MG63 (cell line): ENCODE data around the gene NUCKS1. TPM values are rescaled to one million over a fixed set of nuclear protein-coding genes. Genes with fewer than 3 reads are reported as not detected.

Experiments used
- DNase-seq: peaks from one replicate; pipeline ENCODE4 v3.0.0-alpha.2; 2020
- H3K27me3 ChIP-seq: fragments of 250-450 bp; sonication (Bioruptor Pico); 2 replicates; pipeline ENCODE4 v1.5.1; 2020; ENCODE audit warnings: mild to moderate bottlenecking, moderate library complexity
- H3K36me3 ChIP-seq: fragments of 250-450 bp; sonication (Bioruptor Pico); 2 replicates; pipeline ENCODE4 v1.5.1; 2020; ENCODE audit warnings: mild to moderate bottlenecking, moderate library complexity
- H3K4me3 ChIP-seq: fragments of 250-450 bp; sonication (Bioruptor Pico); 2 replicates; pipeline ENCODE4 v1.5.1; 2020; ENCODE audit warnings: mild to moderate bottlenecking, moderate library complexity
- H3K9me3 ChIP-seq: fragments of 250-450 bp; sonication (Bioruptor Pico); 2 replicates; pipeline ENCODE4 v1.5.1; 2020; ENCODE audit warnings: mild to moderate bottlenecking, moderate library complexity
- total RNA-seq: library from RNA; depleted of rRNA; stranded (reverse); fragments of >200 nt; shearing (Covaris generic); gene quantifications from 2 replicates; pipeline ENCODE4 v1.2.3, GENCODE V29; 2014; ENCODE audit warnings: low replicate concordance; rRNA removed

NUCKS1 gene
- total RNA-seq, 1 experiment from 2014 or later, result 228 TPM

DNA sequence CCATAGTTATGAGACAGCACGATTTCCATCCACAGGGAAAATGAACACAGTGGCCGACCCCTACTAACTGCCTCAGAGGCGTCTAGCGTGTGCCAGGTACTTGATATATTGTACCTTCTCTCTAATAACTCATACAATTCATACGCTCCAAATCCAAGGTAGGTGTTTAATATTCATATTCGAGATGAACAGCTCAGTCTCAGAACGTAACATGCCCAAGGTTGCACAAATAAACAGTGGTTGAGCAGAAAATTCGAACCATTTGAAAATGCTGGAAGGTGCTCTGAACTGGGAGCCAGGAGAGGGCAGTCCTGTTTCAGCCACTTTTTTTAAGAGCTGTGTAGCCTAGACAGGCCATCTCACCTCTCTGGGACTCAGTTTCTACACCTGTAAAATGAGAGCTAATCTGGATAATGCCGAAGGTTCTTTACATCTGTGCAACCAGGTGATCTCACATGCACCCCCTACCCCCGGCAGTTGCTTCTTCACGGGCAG lies 77.5 kb downstream of the NUCKS1 start:
- Histone ChIP-seq H3K9me3 (no peaks in the 10 kb centered on the region), H3K4me3 (no peak overlapping the region), H3K27me3 (no peaks in the 10 kb centered on the region), H3K36me3 (no peaks in the 10 kb centered on the region)
- no peak for DNase-seq

GRCh38 chr1:205670611-205671430 lies 79.2 kb downstream of the NUCKS1 start:
- H3K4me3 ChIP-seq, result no peak overlapping the region
- no peaks in the 10 kb centered on the region for H3K36me3 ChIP-seq
- DNase-seq, result no peak
- H3K27me3 ChIP-seq, result no peaks in the 10 kb centered on the region
- H3K9me3 ChIP-seq, result no peaks in the 10 kb centered on the region

DNA sequence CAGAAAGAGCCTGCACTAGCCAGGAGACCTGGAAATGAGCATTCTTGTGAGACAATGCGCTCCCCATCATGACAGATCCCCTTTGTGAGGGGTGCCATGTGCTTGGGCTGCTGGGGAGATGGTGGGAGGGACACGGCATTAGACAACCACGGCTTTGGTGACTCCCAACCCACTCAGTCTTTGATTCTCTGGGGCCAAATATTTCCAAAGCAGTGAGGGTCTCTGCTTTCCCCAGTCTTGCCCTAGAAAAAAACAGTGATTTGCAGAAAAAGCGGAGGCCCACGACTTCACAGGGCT lies 79.9 kb downstream of the NUCKS1 start:
- no peak overlapping the region for H3K4me3 ChIP-seq
- DNase-seq, result no peak
- no peaks in the 10 kb centered on the region for H3K9me3 ChIP-seq
- H3K36me3 ChIP-seq, result no peaks in the 10 kb centered on the region
- H3K27me3 ChIP-seq, result no peaks in the 10 kb centered on the region

DNA sequence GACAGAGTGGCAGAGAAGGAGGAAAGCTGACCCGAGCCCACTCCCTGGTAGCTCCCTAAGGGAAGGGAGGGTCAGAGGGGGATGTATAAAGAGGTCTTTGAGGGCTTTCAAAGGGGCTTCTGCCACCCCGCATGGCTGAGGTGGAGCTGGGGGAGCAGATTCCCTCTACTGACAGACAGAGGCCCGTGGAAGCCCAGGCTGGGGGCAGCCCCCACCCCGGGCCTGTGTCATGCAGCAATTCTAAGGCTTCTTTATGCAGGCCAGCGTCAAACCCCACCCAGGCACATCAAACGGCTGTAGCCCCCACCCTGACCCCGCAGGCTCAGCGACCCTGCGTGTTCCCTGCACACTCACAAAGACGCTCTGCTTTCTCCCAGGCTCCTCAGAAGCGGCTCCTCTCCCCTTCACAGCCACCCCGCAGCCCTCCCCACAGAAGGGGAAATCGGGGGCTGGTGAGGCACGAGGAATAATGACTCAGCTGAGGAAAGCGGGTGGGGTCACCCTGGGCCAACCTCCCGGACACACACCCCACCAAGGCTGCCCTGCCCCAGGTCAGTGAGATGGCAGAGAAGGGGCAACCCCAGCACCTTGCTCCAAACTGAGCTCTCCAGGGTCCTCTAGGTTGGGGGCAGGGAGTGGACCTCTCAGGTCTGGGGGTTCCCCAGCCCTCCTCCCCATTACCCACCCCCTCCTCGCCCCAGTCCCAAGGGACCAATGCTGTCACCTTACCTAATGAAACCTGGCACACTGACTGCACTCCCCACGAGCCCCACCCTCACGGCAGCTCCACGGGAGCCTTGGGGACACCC lies 80.4 kb downstream of the NUCKS1 start:
- Histone ChIP-seq H3K9me3 (no peaks in the 10 kb centered on the region), H3K27me3 (no peaks in the 10 kb centered on the region), H3K36me3 (no peaks in the 10 kb centered on the region), H3K4me3 (no peak overlapping the region)
- no peak for DNase-seq

GRCh38 chr1:205668951-205669340 lies 81.0 kb downstream of the NUCKS1 start:
- Histone ChIP-seq H3K27me3 (no peaks in the 10 kb centered on the region), H3K36me3 (no peaks in the 10 kb centered on the region), H3K4me3 (no peak overlapping the region), H3K9me3 (no peaks in the 10 kb centered on the region)
- no peak for DNase-seq

GRCh38 chr1:205667909-205668643 lies 81.9 kb downstream of the NUCKS1 start:
- Histone ChIP-seq H3K36me3 (no peaks in the 10 kb centered on the region), H3K4me3 (no peak overlapping the region), H3K27me3 (no peaks in the 10 kb centered on the region), H3K9me3 (no peaks in the 10 kb centered on the region)
- DNase-seq, result no peak

- no peak overlapping the region for H3K4me3 ChIP-seq
- no peaks in the 10 kb centered on the region for H3K9me3 ChIP-seq
- H3K36me3 ChIP-seq, result no peaks in the 10 kb centered on the region
- no peaks in the 10 kb centered on the region for H3K27me3 ChIP-seq
- no peak for DNase-seq
Observed at GRCh38 chr1:205666372-205667166, 83.4 kb downstream of the NUCKS1 start.

GRCh38 chr1:205665201-205666045 lies 84.6 kb downstream of the NUCKS1 start:
- H3K27me3 ChIP-seq, result no peaks in the 10 kb centered on the region
- DNase-seq, result no peak
- H3K36me3 ChIP-seq, result no peaks in the 10 kb centered on the region
- no peak overlapping the region for H3K4me3 ChIP-seq
- H3K9me3 ChIP-seq, result no peaks in the 10 kb centered on the region

DNA sequence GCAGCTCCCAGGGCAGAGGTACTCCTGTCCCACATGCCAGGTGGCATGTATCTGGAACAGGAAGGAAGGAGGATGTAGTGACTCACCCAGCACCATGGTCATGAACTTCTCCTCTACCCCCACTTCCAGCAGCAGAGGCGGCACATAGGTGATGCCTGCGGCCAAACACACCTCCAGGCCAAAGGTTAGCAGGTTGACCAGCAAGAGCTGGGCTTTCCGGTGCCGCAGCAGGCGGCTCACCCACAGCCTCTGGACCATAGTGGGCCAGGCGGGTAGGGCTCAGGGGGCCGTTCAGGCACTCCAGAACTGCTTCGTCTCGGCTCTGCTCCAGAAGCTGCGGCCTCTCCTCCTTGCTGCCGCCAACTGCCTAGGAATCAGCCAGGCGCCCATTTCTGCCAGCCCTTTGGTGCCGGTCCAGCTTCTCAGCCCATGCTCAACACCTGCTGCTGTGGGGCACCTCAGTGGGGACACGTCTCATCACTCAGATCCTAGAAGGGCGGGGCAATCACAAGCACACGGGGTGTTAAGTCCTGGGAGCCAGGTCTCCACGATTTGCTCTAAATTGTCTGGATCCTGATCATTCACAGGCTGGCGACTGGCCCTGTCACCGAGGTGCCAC lies 85.5 kb downstream of the NUCKS1 start:
- H3K9me3 ChIP-seq, result no peaks in the 10 kb centered on the region
- H3K27me3 ChIP-seq, result no peaks in the 10 kb centered on the region
- no peaks in the 10 kb centered on the region for H3K36me3 ChIP-seq
- peak; percentile 18 for DNase-seq
- no peak overlapping the region for H3K4me3 ChIP-seq

DNA sequence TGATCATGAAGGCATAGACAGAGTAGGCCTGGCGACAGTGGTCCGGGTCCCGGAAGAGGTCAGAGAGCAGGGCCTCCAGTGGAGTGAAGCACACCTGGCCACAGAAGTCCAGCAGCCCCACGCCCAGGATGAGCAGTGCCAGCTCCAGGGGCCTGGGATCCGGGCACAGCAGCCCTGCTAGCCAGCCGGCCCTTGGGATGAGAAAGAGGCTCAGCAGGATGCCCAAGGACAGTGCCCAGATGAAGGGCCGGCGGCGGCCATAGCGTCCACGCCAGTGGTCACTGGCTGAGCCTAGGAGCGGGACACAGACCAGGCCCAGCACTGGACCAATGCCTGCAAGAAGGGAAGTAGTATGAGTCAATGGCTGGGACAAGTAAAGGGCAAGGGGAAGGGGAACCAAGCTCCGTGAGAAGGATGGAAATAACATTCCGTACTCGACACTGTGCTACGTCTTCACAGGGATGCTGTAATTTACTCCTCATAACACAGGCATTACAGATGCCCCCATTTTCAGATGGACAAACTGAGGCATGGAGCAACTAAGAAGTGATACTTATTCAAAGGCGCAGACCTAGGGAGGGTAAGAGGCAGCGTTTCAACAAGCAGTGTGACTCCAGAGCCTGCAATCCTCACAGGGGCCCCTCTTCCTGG lies 86.6 kb downstream of the NUCKS1 start:
- Histone ChIP-seq H3K27me3 (no peaks in the 10 kb centered on the region), H3K36me3 (no peaks in the 10 kb centered on the region), H3K9me3 (no peaks in the 10 kb centered on the region), H3K4me3 (no peak overlapping the region)
- DNase-seq, result no peak

Other genes with a start within 250 kb of the NUCKS1 start
- 0.89 and 3.0 TPM in 2 replicates for gene CDK18, start 245.5 kb downstream of the NUCKS1 start, total RNA-seq
- 16.5 and 20.9 TPM in 2 replicates for gene ELK4, start 118.2 kb downstream of the NUCKS1 start, total RNA-seq
- 1.7 and 3.2 TPM in 2 replicates for gene SLC45A3, start 69.7 kb downstream of the NUCKS1 start, total RNA-seq
- 13.6 and 18.5 TPM in 2 replicates for gene RAB29, start 25.3 kb upstream of the NUCKS1 start, total RNA-seq
- gene SLC41A1, start 63.0 kb upstream of the NUCKS1 start, total RNA-seq, result 5.6 and 7.2 TPM in 2 replicates
- not detected in 2 replicates for gene PM20D1, start 100.0 kb upstream of the NUCKS1 start, total RNA-seq
- not detected in 2 replicates for gene SLC26A9, start 193.3 kb upstream of the NUCKS1 start, total RNA-seq